ENCODE data around the gene PLEKHS1. TPM values are rescaled to one million over a fixed set of nuclear protein-coding genes. Genes with fewer than 3 reads are reported as not detected.

PLEKHS1 gene
- total RNA-seq, 1 experiment from 2014 or later = not detected

DNA sequence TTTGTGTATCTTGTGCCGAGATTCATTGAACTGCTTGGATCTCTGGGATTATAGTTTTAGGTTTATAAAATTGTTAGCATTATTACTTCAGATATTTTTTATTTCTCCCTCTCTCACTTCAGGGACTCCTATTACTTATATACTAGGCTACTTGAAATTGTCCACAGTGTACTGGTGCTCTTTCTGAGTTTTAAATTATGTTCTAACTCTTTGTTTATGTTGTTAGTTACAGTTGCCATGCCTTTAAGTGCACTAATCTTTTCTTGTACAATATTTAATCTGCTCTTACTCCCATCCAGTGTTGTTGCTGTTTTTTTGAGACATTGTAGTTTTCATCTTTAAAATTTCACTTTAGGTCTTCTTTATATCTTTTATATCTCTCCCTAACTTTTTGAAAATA lies 13.1 kb downstream of the PLEKHS1 start:
- peaks cover 2% of the 10 kb centered on the region for H3K27me3 Mint-ChIP-seq (ENCODE audit: low read depth)
- Histone ChIP-seq H2BK15ac (ENCODE audit: low read depth, low read length) (no peak overlapping the region), H3K23me2 (ENCODE audit: insufficient read length, low read depth, low read length, poor library complexity, severe bottlenecking) (no peaks in the 10 kb centered on the region)

More for the DNA sequence above, 13.1 kb downstream of the PLEKHS1 start:
- no CpG with 5 or more reads among the region's 1 CpG for WGBS (ENCODE audit: extremely low coverage, insufficient read length, low lambda C conversion rate)
- H4K8ac ChIP-seq (replicated peaks; ENCODE audit: insufficient read length, low read depth, low read length) = no peak overlapping the region
- H2BK5ac ChIP-seq (ENCODE audit: insufficient read length, low read length) = no peak overlapping the region
- no peak overlapping the region for H3K27ac ChIP-seq (ENCODE audit: insufficient read length, low read depth, low read length)
- no peak overlapping the region for H3K4ac ChIP-seq (ENCODE audit: low read depth, low read length)
- H3K4me2 ChIP-seq (ENCODE audit: insufficient read depth, insufficient read length, low read length) = no peak overlapping the region
- TF ChIP-seq, protein P1, sequence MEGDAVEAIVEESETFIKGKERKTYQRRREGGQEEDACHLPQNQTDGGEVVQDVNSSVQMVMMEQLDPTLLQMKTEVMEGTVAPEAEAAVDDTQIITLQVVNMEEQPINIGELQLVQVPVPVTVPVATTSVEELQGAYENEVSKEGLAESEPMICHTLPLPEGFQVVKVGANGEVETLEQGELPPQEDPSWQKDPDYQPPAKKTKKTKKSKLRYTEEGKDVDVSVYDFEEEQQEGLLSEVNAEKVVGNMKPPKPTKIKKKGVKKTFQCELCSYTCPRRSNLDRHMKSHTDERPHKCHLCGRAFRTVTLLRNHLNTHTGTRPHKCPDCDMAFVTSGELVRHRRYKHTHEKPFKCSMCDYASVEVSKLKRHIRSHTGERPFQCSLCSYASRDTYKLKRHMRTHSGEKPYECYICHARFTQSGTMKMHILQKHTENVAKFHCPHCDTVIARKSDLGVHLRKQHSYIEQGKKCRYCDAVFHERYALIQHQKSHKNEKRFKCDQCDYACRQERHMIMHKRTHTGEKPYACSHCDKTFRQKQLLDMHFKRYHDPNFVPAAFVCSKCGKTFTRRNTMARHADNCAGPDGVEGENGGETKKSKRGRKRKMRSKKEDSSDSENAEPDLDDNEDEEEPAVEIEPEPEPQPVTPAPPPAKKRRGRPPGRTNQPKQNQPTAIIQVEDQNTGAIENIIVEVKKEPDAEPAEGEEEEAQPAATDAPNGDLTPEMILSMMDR (conservative IDR thresholded peaks at IDR 0.05) = no peak
- H3K9me3 Mint-ChIP-seq = peaks cover 12 to 13% of the 10 kb centered on the region in 2 experiments
- H3K18ac ChIP-seq (ENCODE audit: insufficient read length, low read depth, low read length) = no peak overlapping the region
- H3K56ac ChIP-seq (ENCODE audit: insufficient read length, low read depth, low read length) = no peak overlapping the region
- no peak overlapping the region for H2AK5ac ChIP-seq (ENCODE audit: insufficient read length, low read length)
- no peak overlapping the region for H2BK20ac ChIP-seq (ENCODE audit: low read depth, low read length, poor library complexity, severe bottlenecking)
- no peak overlapping the region for H3K14ac ChIP-seq (ENCODE audit: insufficient read depth, low read length)
- H3K4me1 Mint-ChIP-seq = no peaks in the 10 kb centered on the region
- H3K9me3 ChIP-seq (ENCODE audit: control insufficient read depth, low read depth, low read length) = no peaks in the 10 kb centered on the region
- peaks cover 2 to 8% (median 5%) of the 10 kb centered on the region in 3 experiments; a peak in 6 of 7 replicates for H3K36me3 Mint-ChIP-seq (ENCODE audit: insufficient read depth in 1 of 3, low read depth in 3 of 3)
- no peak overlapping the region for H3K23ac ChIP-seq (ENCODE audit: insufficient read length, low read depth, low read length)
- H2BK12ac ChIP-seq (ENCODE audit: insufficient read length, low read depth, low read length) = no peak overlapping the region
- H3K27ac Mint-ChIP-seq = no peak overlapping the region
- no peaks in the 10 kb centered on the region for H3K27me3 ChIP-seq (ENCODE audit: insufficient read depth, low read length)
- no peaks in the 10 kb centered on the region for H3K79me1 ChIP-seq (ENCODE audit: insufficient read depth, low read depth, low read length, poor library complexity, severe bottlenecking)
- DNase-seq = no peak
- no peak overlapping the region for H3T11ph ChIP-seq (ENCODE audit: low read length)
- no peak overlapping the region for H2AFZ ChIP-seq (ENCODE audit: low read length)
- no peaks in the 10 kb centered on the region for H3K79me2 ChIP-seq (ENCODE audit: insufficient read depth, low read length)
- no peak overlapping the region for H4K5ac ChIP-seq (ENCODE audit: insufficient read length, low read depth, low read length)
- no peaks in the 10 kb centered on the region for H4K20me1 ChIP-seq (ENCODE audit: control insufficient read depth, insufficient read depth, insufficient read length)
- H4K91ac ChIP-seq (ENCODE audit: insufficient read length, low read depth, low read length) = no peak overlapping the region
- no peaks in the 10 kb centered on the region for H3K4me1 ChIP-seq (ENCODE audit: insufficient read depth, low read length)
- no peak overlapping the region for H2BK120ac ChIP-seq (ENCODE audit: low read depth, low read length, poor library complexity, severe bottlenecking)
- H3K9ac ChIP-seq (ENCODE audit: extremely low read depth, insufficient read length, low read length) = no peak overlapping the region
- H3K4me3 Mint-ChIP-seq = no peak overlapping the region
